Peyer's patch (tissue), 4 donors: Measurements from ENCODE around the gene SLC6A17.
A peak's percentile ranks its signal among the peaks of the same experiment; 100 is the strongest.

Experiments
- POLR2A ChIP-seq, 2 donors: fragments of 450-650 bp; IDR thresholded peaks; one replicate each; pipeline ENCODE4 v1.5.1; 2017; ENCODE audit warnings: antibody characterized with exemption in 2 of 2, mild to moderate bottlenecking in 2 of 2, moderate library complexity in 2 of 2
- TF ChIP-seq, protein P1 (sequence below), 6 experiments: fragments of 450-650 bp in 4 of 6; fragments of 200-600 bp in 2 of 6; sonication (generic) in 1 of 6; IDR thresholded peaks; one replicate each; pipeline ENCODE4 v1.5.1; 2017 to 2019; ENCODE audit warnings: antibody characterized with exemption in 6 of 6, mild to moderate bottlenecking in 3 of 6, moderate library complexity in 1 of 6

DNA sequence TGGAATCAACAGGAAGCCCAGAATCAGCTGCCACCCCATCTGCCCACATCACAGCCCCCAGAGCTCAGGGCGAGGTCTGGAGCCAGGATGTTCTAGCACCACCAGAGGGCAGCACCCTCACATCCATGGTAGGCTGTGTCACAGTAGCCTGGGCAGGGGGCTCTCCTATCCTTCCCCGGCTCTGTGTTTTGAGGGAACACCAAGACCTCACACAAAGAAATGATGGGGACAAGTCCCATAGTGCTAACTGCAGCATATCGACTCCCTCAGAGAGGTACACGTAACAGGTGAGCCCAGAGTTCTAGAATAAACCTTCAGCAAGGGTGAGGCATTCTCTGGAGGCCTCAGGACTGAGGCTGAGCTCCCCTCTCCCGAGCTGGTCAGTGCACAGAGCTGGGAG is 57.5 kb downstream of the SLC6A17 start:
- TF ChIP-seq, protein P1, sequence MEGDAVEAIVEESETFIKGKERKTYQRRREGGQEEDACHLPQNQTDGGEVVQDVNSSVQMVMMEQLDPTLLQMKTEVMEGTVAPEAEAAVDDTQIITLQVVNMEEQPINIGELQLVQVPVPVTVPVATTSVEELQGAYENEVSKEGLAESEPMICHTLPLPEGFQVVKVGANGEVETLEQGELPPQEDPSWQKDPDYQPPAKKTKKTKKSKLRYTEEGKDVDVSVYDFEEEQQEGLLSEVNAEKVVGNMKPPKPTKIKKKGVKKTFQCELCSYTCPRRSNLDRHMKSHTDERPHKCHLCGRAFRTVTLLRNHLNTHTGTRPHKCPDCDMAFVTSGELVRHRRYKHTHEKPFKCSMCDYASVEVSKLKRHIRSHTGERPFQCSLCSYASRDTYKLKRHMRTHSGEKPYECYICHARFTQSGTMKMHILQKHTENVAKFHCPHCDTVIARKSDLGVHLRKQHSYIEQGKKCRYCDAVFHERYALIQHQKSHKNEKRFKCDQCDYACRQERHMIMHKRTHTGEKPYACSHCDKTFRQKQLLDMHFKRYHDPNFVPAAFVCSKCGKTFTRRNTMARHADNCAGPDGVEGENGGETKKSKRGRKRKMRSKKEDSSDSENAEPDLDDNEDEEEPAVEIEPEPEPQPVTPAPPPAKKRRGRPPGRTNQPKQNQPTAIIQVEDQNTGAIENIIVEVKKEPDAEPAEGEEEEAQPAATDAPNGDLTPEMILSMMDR (IDR thresholded peaks at IDR 0.05) = peak; percentile 46 to 87 (median 86)
- no peak for TF ChIP-seq POLR2A (IDR thresholded peaks at IDR 0.05)
